Upper lobe of right lung (tissue), 1 donor: ENCODE results near the gene MT4. TPM values are rescaled to one million over a fixed set of nuclear protein-coding genes. Genes with fewer than 3 reads are reported as not detected.

Experiments
- ATAC-seq: fragments of 200-7000 bp; cut with Tn5 transposase; one replicate; pipeline ENCODE4 v1.9.1; 2020; ENCODE audit warnings: mild to moderate bottlenecking, moderate library complexity
- DNase-seq: peaks from one replicate; pipeline ENCODE4 v3.0.0-alpha.2; 2020
- H3K27ac ChIP-seq: fragments of 200-600 bp; one replicate; pipeline ENCODE4 v1.8.0; 2022
- H3K27me3 ChIP-seq: fragments of 200-600 bp; one replicate; pipeline ENCODE4 v1.8.0; 2022; ENCODE audit warnings: mild to moderate bottlenecking
- H3K36me3 ChIP-seq: fragments of 200-600 bp; one replicate; pipeline ENCODE4 v1.8.0; 2022
- H3K4me1 ChIP-seq: fragments of 200-600 bp; one replicate; pipeline ENCODE4 v1.8.0; 2022
- H3K4me3 ChIP-seq: fragments of 200-600 bp; one replicate; pipeline ENCODE4 v1.8.0; 2022; ENCODE audit warnings: mild to moderate bottlenecking
- H3K9me3 ChIP-seq: fragments of 200-600 bp; one replicate; pipeline ENCODE4 v1.8.0; 2022
- CTCF ChIP-seq: fragments of 200-600 bp; IDR thresholded peaks from one replicate; pipeline ENCODE4 v1.8.0; 2022; ENCODE audit warnings: antibody characterized with exemption
- intact Hi-C: fragments of 100-400 bp; cut with DNase I; formaldehyde crosslinking; loops from one replicate; pipeline ENCODE4 v1.11.0; 2022
- total RNA-seq: library from RNA; stranded (reverse); fragmentation: NEBNext Ultra II Directional; extraction: Animal tissue kit (Norgen Biotek cat#: 25700); gene quantifications from one replicate; pipeline ENCODE4 v1.2.1, GENCODE V29; 2021
- donor health status: DM: no; HTN: yes; CAD: no; lungs with severe emphysema.

The MT4 gene
- total RNA-seq, 1 donor from 2014 or later: not detected

GRCh38 chr16:56560447-56560846 is 4.4 kb upstream of the MT4 start:
- ATAC-seq (no peak), DNase-seq (no peak)
- no peaks in the 10 kb centered on the region for H3K36me3 ChIP-seq
- TF ChIP-seq CTCF: no peak
- no peaks in the 10 kb centered on the region for H3K9me3 ChIP-seq
- no peak overlapping the region for H3K4me3 ChIP-seq
- H3K4me1 ChIP-seq: no peaks in the 10 kb centered on the region
- no peak overlapping the region for H3K27ac ChIP-seq
- peaks cover 5% of the 10 kb centered on the region for H3K27me3 ChIP-seq
- intact Hi-C loops: no loop called here

GRCh38 chr16:56561126-56561525 is 3.7 kb upstream of the MT4 start:
- Histone ChIP-seq H3K27ac (no peak overlapping the region), H3K27me3 (no peaks in the 10 kb centered on the region), H3K4me1 (no peaks in the 10 kb centered on the region), H3K36me3 (no peaks in the 10 kb centered on the region), H3K9me3 (no peaks in the 10 kb centered on the region), H3K4me3 (no peak overlapping the region)
- intact Hi-C loops: no loop called here
- DNase-seq (no peak), ATAC-seq (no peak)
- no peak for TF ChIP-seq CTCF

GRCh38 chr16:56569971-56570370 is 5.1 kb downstream of the MT4 start:
- Histone ChIP-seq H3K36me3 (no peaks in the 10 kb centered on the region), H3K4me3 (no peak overlapping the region), H3K4me1 (no peaks in the 10 kb centered on the region), H3K27me3 (no peaks in the 10 kb centered on the region), H3K27ac (no peak overlapping the region), H3K9me3 (no peaks in the 10 kb centered on the region)
- ATAC-seq (no peak), DNase-seq (no peak)
- TF ChIP-seq CTCF: no peak
- intact Hi-C loops: loop anchor here (10.0 kb wide), 1 partner anchor 135 kb away; no protein-coding TSS in a partner anchor

- TF ChIP-seq CTCF: no peak
- Histone ChIP-seq H3K27ac (no peak overlapping the region), H3K36me3 (no peaks in the 10 kb centered on the region), H3K27me3 (no peaks in the 10 kb centered on the region), H3K9me3 (no peaks in the 10 kb centered on the region), H3K4me1 (no peaks in the 10 kb centered on the region), H3K4me3 (no peak overlapping the region)
- DNase-seq (no peak), ATAC-seq (no peak)
- intact Hi-C loops: loop anchor here (10.0 kb wide), 1 partner anchor 133 kb away; no protein-coding TSS in a partner anchor
Measured at GRCh38 chr16:56571525-56571924, 6.7 kb downstream of the MT4 start.

- no peaks in the 10 kb centered on the region for H3K9me3 ChIP-seq
- no peaks in the 10 kb centered on the region for H3K27me3 ChIP-seq
- no peak for TF ChIP-seq CTCF
- no peaks in the 10 kb centered on the region for H3K36me3 ChIP-seq
- intact Hi-C loops: loop anchor here (10.0 kb wide), 1 partner anchor 130 kb away; no protein-coding TSS in a partner anchor
- DNase-seq (no peak), ATAC-seq (no peak)
- no peaks in the 10 kb centered on the region for H3K4me1 ChIP-seq
- H3K27ac ChIP-seq: no peak overlapping the region
- no peak overlapping the region for H3K4me3 ChIP-seq
Measured at GRCh38 chr16:56574625-56575024, 9.8 kb downstream of the MT4 start.
